Keratinocyte (primary cell): ENCODE data around the gene STK24. TPM values are rescaled to one million over a fixed set of nuclear protein-coding genes. Genes with fewer than 3 reads are reported as not detected.

Source experiments
- DNase-seq: peaks from one replicate; pipeline ENCODE4 v3.0.0-alpha.2; 2011; ENCODE audit warnings: low read depth, missing footprints, low spot score
- FAIRE-seq: peaks from 2 replicates; lab custom pipeline; 2011; peaks lifted over from hg19 to GRCh38; lab: Jason Lieb, UNC
- H2AFZ ChIP-seq: 2 replicates; pipeline ENCODE4 v1.6.0; 2012; ENCODE audit warnings: low read length, control low read depth, inconsistent platforms; ENCODE audit not compliant: control insufficient read depth
- H3K27ac ChIP-seq: 2 replicates; pipeline ENCODE4 v1.5.1; 2011; ENCODE audit warnings: low read length; ENCODE audit not compliant: control insufficient read depth, insufficient read depth
- H3K27me3 ChIP-seq: 3 replicates; pipeline ENCODE4 v1.6.0; 2011; ENCODE audit warnings: low read length; ENCODE audit not compliant: control insufficient read depth, insufficient read depth; ENCODE audit errors: extremely low read depth
- H3K36me3 ChIP-seq, 2 experiments: 2 replicates in 1 of 2; 3 replicates in 1 of 2; pipeline ENCODE4 v1.5.1; 2011; ENCODE audit warnings: low read length in 2 of 2, mild to moderate bottlenecking in 1 of 2; ENCODE audit not compliant: control insufficient read depth in 2 of 2, insufficient read depth in 2 of 2; ENCODE audit errors: extremely low read depth in 1 of 2
- H3K4me1 ChIP-seq: 3 replicates; pipeline ENCODE4 v1.5.1; 2011; ENCODE audit warnings: low read length; ENCODE audit not compliant: control insufficient read depth, insufficient read depth; ENCODE audit errors: extremely low read depth
- H3K4me2 ChIP-seq: 3 replicates; pipeline ENCODE4 v1.6.0; 2011; ENCODE audit warnings: low read depth, low read length; ENCODE audit not compliant: control insufficient read depth, insufficient read depth; ENCODE audit errors: extremely low read depth
- H3K4me3 ChIP-seq, 3 experiments: fragments of 200-600 bp in 1 of 3; sonication (generic) in 1 of 3; 2 replicates in 2 of 3; 3 replicates in 1 of 3; pipeline ENCODE4 v1.5.1; 2011 to 2016; ENCODE audit warnings: low read length in 3 of 3, mild to moderate bottlenecking in 3 of 3, control low read depth in 2 of 3, inconsistent platforms in 1 of 3, low read depth in 1 of 3, mixed read lengths in 1 of 3, mixed run types in 1 of 3, moderate library complexity in 1 of 3; ENCODE audit not compliant: control insufficient read depth in 2 of 3, insufficient read depth in 2 of 3; ENCODE audit errors: extremely low read depth in 1 of 3
- H3K79me2 ChIP-seq: 2 replicates; pipeline ENCODE4 v1.6.0; 2012; ENCODE audit warnings: low read length; ENCODE audit not compliant: control insufficient read depth, insufficient read depth
- H3K9ac ChIP-seq: 3 replicates; pipeline ENCODE4 v1.6.0; 2011; ENCODE audit warnings: low read length; ENCODE audit not compliant: control insufficient read depth, insufficient read depth; ENCODE audit errors: extremely low read depth
- H3K9me1 ChIP-seq: 3 replicates; pipeline ENCODE4 v1.6.0; 2011; ENCODE audit warnings: low read length; ENCODE audit not compliant: control insufficient read depth, insufficient read depth; ENCODE audit errors: extremely low read depth
- H3K9me3 ChIP-seq: 2 replicates; pipeline ENCODE4 v1.5.1; 2012; ENCODE audit warnings: low read depth, low read length; ENCODE audit not compliant: control insufficient read depth
- H4K20me1 ChIP-seq: 3 replicates; pipeline ENCODE4 v1.6.0; 2011; ENCODE audit warnings: low read length; ENCODE audit not compliant: control insufficient read depth, insufficient read depth; ENCODE audit errors: extremely low read depth
- CTCF ChIP-seq, 3 experiments: IDR thresholded peaks in 1 of 3; conservative IDR thresholded peaks in 1 of 3; optimal IDR thresholded peaks in 1 of 3; 2 replicates in 2 of 3; 3 replicates in 1 of 3; pipeline versions ENCODE3 to v1.5.1; 2011; ENCODE audit warnings: low read length in 3 of 3, mild to moderate bottlenecking in 3 of 3, moderate library complexity in 2 of 3, control low read depth in 1 of 3, inconsistent platforms in 1 of 3; ENCODE audit not compliant: insufficient read depth in 2 of 3; ENCODE audit errors: extremely low read depth in 1 of 3
- EZH2 ChIP-seq: IDR thresholded peaks from one replicate; pipeline ENCODE4 v1.6.1; 2012; ENCODE audit warnings: inconsistent platforms, mild to moderate bottlenecking, low read length, moderate library complexity
- dilution Hi-C: fragments of 300-500 bp; cut with MboI; formaldehyde crosslinking; loops from one replicate; pipeline ENCODE4 v1.7.0; 2020; ENCODE audit warnings: low sequenced_read_pairs; ENCODE audit not compliant: extremely low pct_ligation_motif_present
- polyA plus RNA-seq, 5 experiments: library from polyadenylated mRNA; depleted of rRNA in 3 of 5; stranded (reverse) in 3 of 5; stranded (forward) in 1 of 5; unstranded in 1 of 5; fragments of >200 nt; gene quantifications; 1 replicate in 1 of 5; 2 replicates in 3 of 5; 3 replicates in 1 of 5; pipeline versions ENCODE4 v1.2.1 to v1.2.3, GENCODE V29; 2011 to 2012; ENCODE audit warnings: missing spikeins in 2 of 5, low read depth in 1 of 5, low replicate concordance in 1 of 5

Gene STK24
- polyA plus RNA-seq, 1 donor (not counting 4 experiments of a cell fraction or from before 2014, with no cell fraction given): 81.6 TPM

DNA sequence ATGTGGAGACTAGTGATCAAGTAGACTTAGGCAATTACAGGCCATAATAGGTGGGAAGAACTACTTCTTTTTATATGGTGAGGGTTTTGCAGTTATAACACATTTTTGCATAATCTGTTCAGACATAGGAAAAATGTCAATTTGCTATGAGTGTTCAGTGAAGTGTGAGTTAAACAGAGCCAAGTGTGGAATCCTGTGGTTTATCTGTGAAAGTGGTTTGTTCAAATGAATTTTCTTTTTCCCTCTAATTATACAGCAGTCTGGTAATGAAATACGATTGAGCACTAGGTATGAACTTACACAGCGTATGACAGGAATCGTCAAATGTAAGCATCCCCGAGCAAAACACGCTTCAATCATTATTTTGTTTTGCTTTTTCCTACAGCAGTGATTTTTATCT is 178.3 kb downstream of the STK24 start:
- H3K27me3 ChIP-seq: no peaks in the 10 kb centered on the region
- no peaks in the 10 kb centered on the region for H3K36me3 ChIP-seq
- TF ChIP-seq CTCF (optimal IDR thresholded peaks at IDR 0.05 in 1 of 3, IDR thresholded peaks at IDR 0.05 in 1 of 3, conservative IDR thresholded peaks at IDR 0.05 in 1 of 3; ENCODE audit: extremely low read depth in 1 of 3, insufficient read depth in 2 of 3, low read length in 3 of 3) (no peak), EZH2 (no peak)
- no peaks in the 10 kb centered on the region for H3K9me1 ChIP-seq
- H3K4me2 ChIP-seq: no peak overlapping the region
- no peak for FAIRE-seq
- H3K9me3 ChIP-seq: no peaks in the 10 kb centered on the region
- no peaks in the 10 kb centered on the region for H4K20me1 ChIP-seq
- H3K27ac ChIP-seq: no peak overlapping the region
- dilution Hi-C loops: no loop called here
- no peak overlapping the region for H3K9ac ChIP-seq
- H2AFZ ChIP-seq: no peak overlapping the region
- no peaks in the 10 kb centered on the region for H3K4me1 ChIP-seq
- H3K79me2 ChIP-seq: no peaks in the 10 kb centered on the region
- no peak for DNase-seq
- no peak overlapping the region for H3K4me3 ChIP-seq

GRCh38 chr13:98397861-98398260 is 179.0 kb downstream of the STK24 start:
- H3K9me1 ChIP-seq: no peaks in the 10 kb centered on the region

More at GRCh38 chr13:98397861-98398260, 179.0 kb downstream of the STK24 start:
- TF ChIP-seq CTCF (optimal IDR thresholded peaks at IDR 0.05 in 1 of 3, IDR thresholded peaks at IDR 0.05 in 1 of 3, conservative IDR thresholded peaks at IDR 0.05 in 1 of 3; ENCODE audit: extremely low read depth in 1 of 3, insufficient read depth in 2 of 3, low read length in 3 of 3) (no peak), EZH2 (no peak)
- no peaks in the 10 kb centered on the region for H4K20me1 ChIP-seq
- H3K9me3 ChIP-seq: no peaks in the 10 kb centered on the region
- no peak overlapping the region for H3K27ac ChIP-seq
- no peak overlapping the region for H2AFZ ChIP-seq
- no peak overlapping the region for H3K9ac ChIP-seq
- no peak overlapping the region for H3K4me3 ChIP-seq
- H3K27me3 ChIP-seq: no peaks in the 10 kb centered on the region
- H3K4me2 ChIP-seq: no peak overlapping the region
- FAIRE-seq: no peak
- no peaks in the 10 kb centered on the region for H3K36me3 ChIP-seq
- H3K4me1 ChIP-seq: no peaks in the 10 kb centered on the region
- H3K79me2 ChIP-seq: no peaks in the 10 kb centered on the region
- no peak for DNase-seq
- dilution Hi-C loops: no loop called here
